Mesendoderm (in vitro differentiated cells): ENCODE data around the gene YPEL1.
"Not testable (repeated sequence)": the region's sequence is repeated elsewhere in the genome, so short reads cannot be mapped to it uniquely, and the experiment has no call there.

ENCODE experiments used
- DNase-seq: peaks from one replicate; pipeline ENCODE4 v3.0.0; 2013
- H2AK5ac ChIP-seq: 2 replicates; pipeline ENCODE4 v1.6.1; 2013; ENCODE audit warnings: low read length, inconsistent platforms
- H2BK120ac ChIP-seq: 2 replicates; pipeline ENCODE4 v1.6.1; 2013; ENCODE audit warnings: low read depth, mild to moderate bottlenecking, low read length, moderate library complexity, mixed read lengths
- H2BK15ac ChIP-seq: replicated peaks from 2 replicates; pipeline ENCODE4 v1.6.1; 2013; ENCODE audit warnings: low read depth, mild to moderate bottlenecking, moderate library complexity
- H2BK5ac ChIP-seq: 2 replicates; pipeline ENCODE4 v1.6.1; 2013; ENCODE audit warnings: low read length, inconsistent platforms
- H3K18ac ChIP-seq: 2 replicates; pipeline ENCODE4 v1.6.1; 2013; ENCODE audit warnings: mild to moderate bottlenecking, low read length, mixed read lengths
- H3K23ac ChIP-seq: one replicate; pipeline ENCODE4 v1.6.1; 2013; ENCODE audit warnings: low read length
- H3K27ac ChIP-seq: 2 replicates; pipeline ENCODE4 v1.5.1; 2013; ENCODE audit warnings: low read depth, mild to moderate bottlenecking, inconsistent platforms, low read length, moderate library complexity
- H3K27me3 ChIP-seq: 2 replicates; pipeline ENCODE4 v1.6.1; 2013; ENCODE audit warnings: low read length, control low read depth, mild to moderate bottlenecking, inconsistent platforms; ENCODE audit not compliant: insufficient read depth, poor library complexity
- H3K36me3 ChIP-seq: 2 replicates; pipeline ENCODE4 v1.6.1; 2013; ENCODE audit warnings: low read length, inconsistent platforms; ENCODE audit not compliant: control insufficient read depth, insufficient read depth
- H3K4ac ChIP-seq: one replicate; pipeline ENCODE4 v1.6.1; 2013; ENCODE audit warnings: low read depth, mild to moderate bottlenecking, low read length, moderate library complexity
- H3K4me1 ChIP-seq: 2 replicates; pipeline ENCODE4 v1.6.1; 2013; ENCODE audit warnings: low read depth, low read length, inconsistent platforms; ENCODE audit not compliant: control insufficient read depth
- H3K4me2 ChIP-seq: 2 replicates; pipeline ENCODE4 v1.6.1; 2013; ENCODE audit warnings: low read length
- H3K4me3 ChIP-seq: 2 replicates; pipeline ENCODE4 v1.5.1; 2013; ENCODE audit warnings: mild to moderate bottlenecking, low read length
- H3K56ac ChIP-seq: one replicate; pipeline ENCODE4 v1.6.1; 2013; ENCODE audit warnings: low read length
- H3K79me1 ChIP-seq: 2 replicates; pipeline ENCODE4 v1.6.1; 2013; ENCODE audit warnings: low read length, inconsistent platforms
- H3K79me2 ChIP-seq: 2 replicates; pipeline ENCODE4 v1.6.1; 2013; ENCODE audit warnings: mild to moderate bottlenecking, low read length; ENCODE audit not compliant: control insufficient read depth, insufficient read depth
- H3K9ac ChIP-seq: 2 replicates; pipeline ENCODE4 v1.6.1; 2013; ENCODE audit warnings: low read length, inconsistent platforms
- H4K5ac ChIP-seq: one replicate; pipeline ENCODE4 v1.6.1; 2013; ENCODE audit warnings: low read length
- H4K8ac ChIP-seq: one replicate; pipeline ENCODE4 v1.6.1; 2013; ENCODE audit warnings: low read depth, mild to moderate bottlenecking, control low read depth, low read length, moderate library complexity
- whole genome bisulfite sequencing: extraction: QIAGEN DNeasy Blood & Tissue Kit; methylation state at CpG from one replicate; pipeline ENCODE4 v1.1.7; 2013; ENCODE audit warnings: low lambda C conversion rate, missing lambda C conversion rate; ENCODE audit not compliant: insufficient coverage; ENCODE audit errors: extremely low coverage; 5-methylcytosine and 5-hydroxymethylcytosine counted together

YPEL1 gene

GRCh38 chr22:21682385-21683175 is 53.0 kb downstream of the YPEL1 start:
- H3K36me3 ChIP-seq: peaks cover 1% of the 10 kb centered on the region
- no peak overlapping the region for H2AK5ac ChIP-seq
- H3K4me1 ChIP-seq: no peaks in the 10 kb centered on the region
- H3K4me2 ChIP-seq: no peak overlapping the region
- H4K8ac ChIP-seq: no peak overlapping the region
- no CpG with 5 or more reads among the region's 20 CpGs for WGBS
- no peak overlapping the region for H3K4ac ChIP-seq
- no peak overlapping the region for H4K5ac ChIP-seq
- H2BK5ac ChIP-seq: no peak overlapping the region
- H3K79me2 ChIP-seq: no peaks in the 10 kb centered on the region
- no peak overlapping the region for H3K9ac ChIP-seq
- H3K27me3 ChIP-seq: no peaks in the 10 kb centered on the region
- no peak overlapping the region for H3K23ac ChIP-seq
- no peak for DNase-seq
- no peak overlapping the region for H3K27ac ChIP-seq
- no peak overlapping the region for H3K18ac ChIP-seq
- no peak overlapping the region for H2BK120ac ChIP-seq
- H2BK15ac ChIP-seq: no peak overlapping the region
- H3K79me1 ChIP-seq: no peaks in the 10 kb centered on the region
- H3K4me3 ChIP-seq: no peak overlapping the region
- no peak overlapping the region for H3K56ac ChIP-seq

- Histone ChIP-seq H3K4me1 (no peaks in the 10 kb centered on the region), H3K4ac (no peak overlapping the region), H4K5ac (no peak overlapping the region), H4K8ac (no peak overlapping the region), H3K56ac (no peak overlapping the region), H3K18ac (no peak overlapping the region), H3K79me1 (no peaks in the 10 kb centered on the region), H3K23ac (no peak overlapping the region), H3K79me2 (no peaks in the 10 kb centered on the region), H3K4me2 (no peak overlapping the region), H2AK5ac (no peak overlapping the region), H2BK120ac (no peak overlapping the region), H2BK5ac (no peak overlapping the region), H3K4me3 (no peak overlapping the region), H2BK15ac (no peak overlapping the region), H3K27me3 (no peaks in the 10 kb centered on the region), H3K36me3 (peaks cover 1% of the 10 kb centered on the region), H3K9ac (no peak overlapping the region), H3K27ac (no peak overlapping the region)
- no peak for DNase-seq
- no CpG with 5 or more reads among the region's 24 CpGs for WGBS
These were observed 53.8 kb downstream of the YPEL1 start for GRCh38 chr22:21681566-21682370.

- no peaks in the 10 kb centered on the region for H3K79me1 ChIP-seq
- WGBS: no CpG with 5 or more reads among the region's 21 CpGs
- H3K4me2 ChIP-seq: no peak overlapping the region
- no peak overlapping the region for H2BK5ac ChIP-seq
- H3K56ac ChIP-seq: no peak overlapping the region
- H3K36me3 ChIP-seq: peaks cover 1% of the 10 kb centered on the region
- DNase-seq: no peak
- H3K27me3 ChIP-seq: no peaks in the 10 kb centered on the region
- H3K18ac ChIP-seq: no peak overlapping the region
- H4K8ac ChIP-seq: no peak overlapping the region
- no peak overlapping the region for H4K5ac ChIP-seq
- no peak overlapping the region for H2BK120ac ChIP-seq
- no peak overlapping the region for H3K4me3 ChIP-seq
- no peak overlapping the region for H3K4ac ChIP-seq
- no peak overlapping the region for H2BK15ac ChIP-seq
- no peak overlapping the region for H3K9ac ChIP-seq
- H3K23ac ChIP-seq: no peak overlapping the region
- H3K79me2 ChIP-seq: no peaks in the 10 kb centered on the region
- H3K27ac ChIP-seq: no peak overlapping the region
- no peak overlapping the region for H2AK5ac ChIP-seq
- no peaks in the 10 kb centered on the region for H3K4me1 ChIP-seq
These were observed 54.6 kb downstream of the YPEL1 start for GRCh38 chr22:21680830-21681565.

- Histone ChIP-seq H3K56ac (no peak overlapping the region), H2BK5ac (no peak overlapping the region)
These were observed 56.2 kb downstream of the YPEL1 start for GRCh38 chr22:21679383-21679782.

GRCh38 chr22:21678842-21679241 is 56.8 kb downstream of the YPEL1 start:
- not testable (repeated sequence) for H3K18ac ChIP-seq, H3K79me1 ChIP-seq, H3K56ac ChIP-seq, H3K27ac ChIP-seq, H3K4me2 ChIP-seq, H3K23ac ChIP-seq, H3K36me3 ChIP-seq, H4K8ac ChIP-seq, H3K27me3 ChIP-seq, H4K5ac ChIP-seq, H3K79me2 ChIP-seq, H3K4me3 ChIP-seq, H3K9ac ChIP-seq, H2BK5ac ChIP-seq, H2BK120ac ChIP-seq, H2BK15ac ChIP-seq, H2AK5ac ChIP-seq, DNase-seq, H3K4ac ChIP-seq, H3K4me1 ChIP-seq
- no CpG with 5 or more reads among the region's 12 CpGs for WGBS

More at GRCh38 chr22:21679383-21679782, 56.2 kb downstream of the YPEL1 start:
- Histone ChIP-seq H3K4me3 (no peak overlapping the region), H3K23ac (no peak overlapping the region), H2AK5ac (no peak overlapping the region), H2BK120ac (no peak overlapping the region), H3K79me2 (no peaks in the 10 kb centered on the region), H3K18ac (no peak overlapping the region), H3K4me2 (no peak overlapping the region), H3K4ac (no peak overlapping the region), H4K8ac (no peak overlapping the region), H2BK15ac (no peak overlapping the region), H3K4me1 (no peaks in the 10 kb centered on the region), H3K9ac (no peak overlapping the region), H3K79me1 (no peaks in the 10 kb centered on the region), H3K27me3 (no peaks in the 10 kb centered on the region), H3K27ac (no peak overlapping the region), H3K36me3 (peaks cover 3% of the 10 kb centered on the region), H4K5ac (no peak overlapping the region)
- no peak for DNase-seq
- no CpG with 5 or more reads among the region's 4 CpGs for WGBS
